HS-5 (cell line): Measurements from ENCODE around the gene C10orf95.
"Not testable (repeated sequence)": the region's sequence is repeated elsewhere in the genome, so short reads cannot be mapped to it uniquely, and the experiment has no call there.

Source experiments
- DNase-seq: peaks from one replicate; pipeline ENCODE4 v3.0.0-alpha.2; 2012; ENCODE audit warnings: low read depth

C10orf95 gene

GRCh38 chr10:102465466-102465865 is 14.1 kb upstream of the C10orf95 start:
- no peak for DNase-seq

GRCh38 chr10:102463983-102464382 is 12.6 kb upstream of the C10orf95 start:
- DNase-seq: no peak

GRCh38 chr10:102462512-102463054 is 11.2 kb upstream of the C10orf95 start:
- DNase-seq: no peak

DNA sequence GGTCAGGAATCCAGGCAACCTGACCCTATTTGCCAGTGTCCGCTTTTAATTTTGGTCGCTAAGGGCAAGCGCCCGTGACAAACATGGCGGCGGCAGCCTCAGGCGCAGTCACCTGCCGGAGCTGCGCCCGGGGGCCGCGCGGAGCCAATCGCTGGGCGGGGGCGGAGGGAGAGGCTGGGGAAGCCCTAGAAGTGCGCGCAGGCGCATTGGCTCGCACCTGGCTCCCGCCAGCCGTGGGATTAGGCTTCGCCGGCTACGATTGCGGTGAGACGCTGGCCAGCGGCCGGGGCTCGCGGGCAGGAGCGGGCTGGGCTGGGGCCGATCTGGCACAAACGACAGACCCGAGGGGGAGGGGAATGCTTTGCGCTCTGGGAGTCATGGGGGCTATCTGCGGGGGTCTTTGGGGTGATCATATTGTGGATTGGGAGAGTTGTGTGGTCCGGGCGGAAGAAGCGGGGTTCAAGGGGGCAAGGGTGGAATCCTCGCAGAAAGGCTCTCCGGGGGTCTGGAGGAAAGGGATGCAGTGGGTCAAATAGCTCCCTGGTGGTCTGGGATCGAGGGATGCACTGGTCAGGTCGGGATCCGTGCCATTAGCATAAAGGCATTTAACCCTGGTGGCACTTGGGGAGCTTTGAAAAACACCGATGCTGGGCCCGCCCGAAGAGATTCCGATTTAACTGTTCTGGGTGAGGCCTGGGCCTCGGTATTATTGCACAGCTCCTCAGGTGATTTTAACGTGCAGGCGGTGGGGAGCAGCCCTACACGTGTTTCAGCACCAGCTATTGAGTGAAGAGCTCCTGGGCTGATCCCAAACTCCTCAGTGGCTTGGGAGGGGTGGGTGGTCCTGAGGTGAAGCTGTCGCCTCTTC is 10.1 kb upstream of the C10orf95 start:
- DNase-seq: no peak

- no peak for DNase-seq
These were observed 9.5 kb upstream of the C10orf95 start for GRCh38 chr10:102460836-102461186.

DNA sequence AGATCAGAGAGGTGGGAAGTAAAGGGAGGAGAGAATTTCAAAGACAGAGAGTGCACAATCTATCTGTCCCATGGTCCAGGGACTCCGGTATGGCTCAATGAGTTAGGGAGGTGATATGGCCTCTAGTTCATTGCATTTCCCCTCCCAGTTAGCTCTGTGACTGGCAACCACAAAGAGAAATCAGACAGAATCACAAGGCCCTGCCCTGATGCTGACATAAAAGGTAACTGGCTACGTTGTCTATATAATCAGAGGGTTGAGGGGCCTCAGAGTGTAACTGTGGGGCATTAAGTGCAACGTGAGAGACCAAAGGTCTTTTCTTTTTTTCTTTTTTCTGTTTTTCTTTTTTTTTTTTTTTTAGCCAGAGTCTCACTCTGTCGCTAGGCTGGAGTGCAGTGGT is 7.3 kb upstream of the C10orf95 start:
- no peak for DNase-seq

DNA sequence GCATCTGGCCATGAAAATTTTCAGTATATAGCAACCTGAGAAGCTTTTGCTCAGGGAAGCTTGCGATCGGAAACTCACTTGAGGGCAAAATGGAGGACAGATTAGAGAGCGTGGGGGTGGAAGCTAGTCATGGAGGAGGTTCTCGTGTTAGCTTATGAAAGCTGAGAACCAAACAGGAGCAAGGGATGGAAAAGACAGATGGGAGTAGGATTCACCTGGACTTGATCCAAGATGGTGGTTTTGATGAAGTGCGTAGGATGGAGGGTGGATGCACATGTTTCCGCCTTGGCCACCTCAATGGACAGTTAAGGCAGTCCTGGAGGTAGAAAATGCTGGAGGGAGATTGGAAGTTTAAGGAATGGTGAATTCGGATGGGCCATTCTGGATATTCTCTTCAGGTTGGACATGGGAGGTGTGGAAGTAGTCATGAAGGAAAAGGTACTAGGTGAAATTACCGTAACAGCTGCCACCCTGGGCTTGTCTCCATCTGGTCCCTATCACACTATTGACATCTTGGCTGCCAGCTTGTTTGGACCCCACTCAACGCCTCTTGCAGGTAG is 6.3 kb upstream of the C10orf95 start:
- DNase-seq: no peak

- no peak for DNase-seq
These were observed 4.6 kb upstream of the C10orf95 start for GRCh38 chr10:102455893-102456471.

DNA sequence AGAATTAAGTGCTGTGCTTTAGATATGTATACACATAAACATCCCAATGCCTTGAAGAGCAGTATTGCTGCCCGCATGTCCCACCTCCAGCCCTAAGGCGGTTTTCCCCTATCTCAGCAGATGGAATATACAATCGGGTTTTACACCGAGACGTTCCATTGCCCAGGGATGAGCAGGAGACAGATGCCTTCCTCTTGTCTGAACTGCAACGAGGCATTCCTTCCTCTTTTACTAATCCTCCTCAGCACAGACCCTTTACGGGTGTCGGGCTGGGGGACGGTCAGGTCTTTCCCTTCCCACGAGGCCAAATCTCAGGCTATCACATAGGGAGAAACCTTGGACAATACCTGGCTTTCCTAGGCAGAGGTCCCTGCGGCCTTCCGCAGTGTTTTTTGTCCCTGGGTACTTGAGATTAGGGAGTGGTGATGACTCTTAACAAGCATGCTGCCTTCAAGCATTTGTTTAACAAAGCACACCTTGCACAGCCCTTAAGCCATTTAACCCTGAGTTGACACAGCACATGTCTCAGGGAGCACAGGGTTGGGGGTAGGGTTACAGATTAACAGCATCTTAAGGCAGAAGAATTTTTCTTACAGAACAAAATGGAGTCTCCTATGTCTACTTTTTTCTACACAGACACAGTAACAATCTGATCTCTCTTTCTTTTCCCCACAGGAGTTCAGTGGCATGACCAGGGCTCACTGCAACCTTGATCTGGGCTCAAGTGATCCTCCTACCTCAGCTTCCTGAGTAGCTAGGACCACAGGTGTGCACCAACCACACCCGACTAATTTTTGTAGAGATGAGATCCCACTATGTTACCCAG is 3.5 kb upstream of the C10orf95 start:
- not testable (repeated sequence) for DNase-seq

GRCh38 chr10:102453502-102453901 is 2.2 kb upstream of the C10orf95 start:
- no peak for DNase-seq

DNA sequence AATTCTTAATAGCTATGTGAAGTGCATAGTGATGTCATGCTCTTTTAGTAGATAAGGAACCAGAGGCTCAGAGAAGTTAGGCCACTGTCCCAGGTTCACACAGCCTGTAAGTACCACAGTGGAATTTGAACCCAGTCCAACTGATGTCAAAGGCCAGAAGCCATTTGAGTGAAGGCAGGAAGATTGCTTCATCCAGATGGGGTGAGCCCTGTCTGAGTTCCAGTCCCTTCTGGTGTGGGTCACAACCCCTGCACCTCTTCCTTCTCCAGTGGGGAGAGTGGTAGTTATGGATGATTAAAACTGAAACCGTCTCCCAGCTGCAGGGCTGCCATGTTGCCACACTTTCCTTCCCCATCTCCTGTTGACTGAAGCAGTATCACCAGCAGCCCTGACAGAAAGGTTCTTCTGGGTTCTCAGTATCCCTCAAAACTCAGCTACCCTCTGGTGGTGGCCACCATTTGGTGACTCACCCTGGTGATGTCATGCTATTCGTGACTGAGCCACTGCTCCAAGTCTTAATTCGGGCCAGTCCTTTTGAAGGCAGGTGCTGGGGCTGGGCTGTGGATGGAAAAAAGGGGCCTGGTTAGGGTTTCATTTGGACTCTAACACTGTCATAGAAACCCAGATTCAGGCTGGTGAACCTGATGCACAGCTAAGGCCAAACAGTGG is 1.5 kb upstream of the C10orf95 start:
- DNase-seq: peak; percentile 64

GRCh38 chr10:102450374-102451104 is 804 bp downstream of the C10orf95 start:
- DNase-seq: no peak

DNA sequence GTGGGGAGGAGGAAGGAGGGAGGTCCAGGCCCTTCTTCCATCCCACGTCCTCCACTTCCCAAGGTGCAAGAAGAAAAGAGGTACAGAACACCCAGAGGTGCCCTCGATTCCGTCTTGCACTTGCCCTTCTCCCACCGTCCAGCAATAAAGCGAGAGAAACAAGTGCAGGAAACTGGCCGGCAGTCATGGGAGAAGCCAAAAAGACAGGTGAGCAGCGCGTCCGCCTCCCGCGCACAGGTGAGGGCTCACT is 1.3 kb downstream of the C10orf95 start:
- DNase-seq: no peak

DNA sequence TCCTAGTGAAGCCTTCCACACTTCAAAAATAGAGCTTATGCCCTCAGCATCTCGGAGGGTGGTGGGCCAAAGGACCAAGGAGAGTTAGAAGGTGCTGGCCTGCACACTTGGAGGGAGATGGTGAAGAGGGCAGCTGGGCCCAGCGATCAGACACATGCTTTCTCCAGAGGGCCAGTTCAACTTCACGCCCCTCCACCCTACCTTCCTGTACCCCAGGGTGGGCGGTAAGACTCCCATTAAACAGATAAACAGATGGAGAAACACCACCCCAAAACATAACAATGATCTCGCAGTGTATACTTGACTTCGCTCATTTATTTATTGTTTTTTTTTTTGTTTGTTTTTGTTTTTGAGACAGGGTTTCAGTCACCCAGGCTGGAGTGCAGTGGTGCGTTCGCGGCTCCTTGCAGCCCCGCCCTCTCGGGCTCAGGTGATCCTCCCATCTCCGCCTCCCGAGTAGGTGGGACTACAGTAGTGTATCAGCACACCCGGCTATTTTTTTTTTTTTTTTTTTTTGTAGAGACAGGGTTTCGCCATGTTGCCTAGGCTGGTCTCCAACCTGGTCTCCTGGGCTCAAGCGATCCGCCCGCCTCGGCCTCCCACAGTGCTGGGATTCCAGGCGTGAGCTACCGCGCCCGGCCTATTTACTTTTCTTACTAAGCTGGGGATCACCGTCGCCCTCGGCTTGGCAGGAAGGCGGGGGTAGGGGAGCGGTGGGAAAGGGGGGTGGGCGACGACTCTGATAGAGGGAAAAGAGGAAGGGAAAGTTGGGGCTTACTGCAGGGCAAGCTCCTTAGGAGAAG is 1.8 kb downstream of the C10orf95 start:
- no peak for DNase-seq

- DNase-seq: no peak
These were observed 6.5 kb downstream of the C10orf95 start for GRCh38 chr10:102444851-102445250.

DNA sequence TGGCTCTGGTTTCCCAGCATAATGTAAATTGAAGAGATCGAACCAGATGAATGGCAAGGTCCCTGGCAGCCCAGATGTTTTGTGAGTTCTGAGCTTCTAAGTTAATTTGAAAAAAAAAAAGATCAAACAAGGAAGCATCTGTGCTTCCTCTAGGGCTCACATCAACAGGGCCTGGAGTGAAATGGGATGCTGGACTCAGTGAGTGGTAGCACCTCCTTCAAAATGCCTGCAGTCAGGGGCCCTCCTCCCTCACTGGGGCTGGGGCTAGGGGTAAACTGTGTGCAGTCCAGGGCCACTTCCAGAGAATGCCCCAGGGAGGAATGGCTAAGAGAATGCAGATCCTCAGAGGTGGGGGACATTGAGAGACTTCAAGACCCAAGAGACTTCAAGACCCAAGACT is 13.0 kb downstream of the C10orf95 start:
- DNase-seq: no peak

GRCh38 chr10:102437515-102437914 is 13.8 kb downstream of the C10orf95 start:
- DNase-seq: no peak

DNA sequence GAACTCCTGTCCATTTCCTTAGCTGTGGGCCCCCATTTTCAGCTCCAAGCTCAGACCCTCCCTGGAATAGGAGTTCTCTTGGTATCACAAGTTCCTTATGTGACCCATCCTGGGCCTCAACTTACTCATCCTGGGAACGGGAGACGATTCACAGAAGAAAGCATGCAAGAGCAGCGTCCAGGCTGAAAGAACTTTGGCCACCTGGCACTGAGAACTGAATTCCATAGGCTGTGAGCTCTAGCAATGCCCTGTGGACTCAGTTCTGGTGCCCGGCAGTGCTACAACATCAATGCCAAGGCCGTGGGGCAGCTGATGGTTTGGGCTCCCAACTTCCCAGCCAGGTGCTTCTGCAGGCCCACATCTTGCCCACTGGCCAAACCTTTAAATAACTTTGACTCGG is 15.0 kb downstream of the C10orf95 start:
- DNase-seq: no peak

GRCh38 chr10:102435529-102436233 is 15.7 kb downstream of the C10orf95 start:
- DNase-seq: no peak

- DNase-seq: no peak
These were observed 16.2 kb downstream of the C10orf95 start for GRCh38 chr10:102435133-102435497.
